Right hindlimb (tissue), 1 donor: ENCODE results near the gene TMEM181.
A peak's percentile ranks its signal among the peaks of the same experiment; 100 is the strongest.
"Not testable (repeated sequence)": the region's sequence is repeated elsewhere in the genome, so short reads cannot be mapped to it uniquely, and the experiment has no call there.

Experiments
- DNase-seq: peaks from one replicate; pipeline ENCODE4 v3.0.0-alpha.2; 2018

TMEM181 gene

DNA sequence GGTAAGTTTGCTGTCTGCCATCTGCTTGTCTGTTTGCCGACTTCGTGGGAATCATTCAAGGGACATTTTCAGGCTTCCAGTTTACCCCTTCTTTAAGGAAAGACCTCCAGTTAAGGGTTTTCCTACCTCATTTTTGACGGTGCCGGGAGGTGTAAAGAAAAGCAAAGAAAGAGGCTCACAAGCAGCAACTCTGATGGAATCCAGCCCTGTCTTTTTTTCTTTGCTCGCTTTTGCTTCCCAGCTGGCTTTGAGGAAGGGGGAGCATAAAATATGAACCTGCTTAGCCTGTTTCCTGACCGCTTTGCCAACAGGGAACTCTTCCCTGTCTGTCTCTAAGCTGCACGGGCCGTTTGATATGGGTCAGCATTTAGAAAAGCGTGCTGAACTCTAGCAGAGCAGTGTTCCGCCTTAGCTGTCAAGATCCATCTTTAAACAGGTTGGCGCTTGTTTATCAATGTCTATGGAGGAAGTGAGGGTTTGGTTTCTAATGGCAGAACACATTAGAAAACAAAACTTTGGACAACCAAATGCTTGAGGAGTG lies 103.8 kb downstream of the TMEM181 start:
- peak; percentile 48 for DNase-seq

- DNase-seq = no peak
Observed at GRCh38 chr6:158665332-158665731, 105.4 kb downstream of the TMEM181 start.

GRCh38 chr6:158666628-158667359 lies 106.9 kb downstream of the TMEM181 start:
- DNase-seq = no peak

- no peak for DNase-seq
Observed at GRCh38 chr6:158667360-158667981, 107.6 kb downstream of the TMEM181 start.

DNA sequence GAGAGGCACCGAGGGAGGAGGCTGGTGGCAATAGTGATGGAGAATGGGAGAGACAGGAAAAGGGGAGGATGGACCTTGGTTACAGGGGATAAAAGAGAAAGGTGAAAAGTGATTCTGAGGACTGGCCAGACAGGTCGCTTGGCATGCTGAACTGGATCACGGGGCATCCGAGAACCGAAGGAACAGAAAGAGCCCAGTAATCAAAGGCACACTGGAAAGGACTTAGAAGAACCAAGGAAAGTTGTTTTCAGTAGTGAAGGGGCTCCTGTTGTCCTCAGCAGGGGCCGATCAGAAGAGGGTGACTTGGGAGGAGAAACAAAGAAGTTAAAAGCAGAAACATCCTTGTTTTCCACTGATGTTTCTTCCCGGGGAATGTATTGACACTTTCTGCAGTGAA lies 108.8 kb downstream of the TMEM181 start:
- no peak for DNase-seq

DNA sequence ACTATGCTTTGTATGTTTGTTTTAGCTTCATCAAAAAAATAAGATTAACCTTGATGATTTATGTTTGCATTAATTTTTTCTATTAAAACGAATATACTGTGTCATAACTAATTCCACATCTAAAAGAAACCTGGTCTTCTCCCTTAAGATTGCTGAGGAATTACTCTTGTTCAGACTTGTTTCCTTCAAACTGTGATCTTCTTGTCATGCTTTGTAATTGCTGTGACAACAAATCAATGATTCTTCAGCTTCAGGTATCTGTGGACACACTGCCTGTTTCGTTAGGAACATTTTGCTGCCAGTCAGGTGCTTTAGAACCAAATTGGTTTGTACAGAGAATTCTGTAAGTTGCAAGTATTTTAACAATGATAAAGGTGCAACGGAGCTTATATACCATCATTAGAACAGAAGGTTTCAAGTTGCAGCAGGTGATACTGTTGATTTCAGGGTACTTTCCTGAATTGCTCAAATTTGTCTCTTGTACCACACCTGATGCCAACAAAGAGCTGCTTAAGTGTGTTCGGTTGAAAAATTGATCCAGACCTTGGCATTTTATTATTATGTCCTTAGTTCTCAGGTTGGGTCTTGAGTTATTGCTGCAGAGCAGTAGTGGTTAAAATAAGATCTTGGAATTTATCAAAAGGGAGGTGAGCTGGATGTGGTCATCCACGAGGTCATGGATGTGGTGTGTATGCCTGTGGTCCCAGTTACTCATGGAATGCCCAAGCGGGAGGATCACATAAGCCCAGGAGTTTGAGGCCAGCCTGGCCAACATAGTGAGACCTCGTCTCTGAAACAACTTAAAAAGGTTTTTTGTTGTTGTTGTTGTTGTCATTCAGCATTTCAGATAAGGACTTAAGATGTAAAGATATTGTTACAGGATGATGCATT lies 109.5 kb downstream of the TMEM181 start:
- DNase-seq = no peak

GRCh38 chr6:158672119-158672518 lies 112.2 kb downstream of the TMEM181 start:
- not testable (repeated sequence) for DNase-seq

DNA sequence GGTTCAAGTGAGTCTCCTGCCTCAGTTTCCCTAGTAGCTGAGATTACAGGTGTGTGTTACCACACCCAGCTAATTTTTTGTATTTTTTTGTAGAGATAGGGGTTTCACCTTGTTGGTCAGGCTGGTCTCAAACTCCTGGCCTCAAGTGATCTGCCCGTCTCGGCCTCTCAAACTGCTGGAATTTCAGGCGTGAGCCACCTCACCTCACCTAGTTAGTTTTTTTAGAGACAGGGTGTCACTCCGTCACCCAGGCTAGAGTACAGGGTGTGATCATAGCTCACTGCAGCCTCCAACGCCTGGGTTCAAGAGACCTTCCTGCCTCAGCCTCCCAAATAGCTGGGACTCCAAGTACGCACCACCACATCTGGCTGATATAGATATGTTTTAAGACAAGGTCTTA lies 112.8 kb downstream of the TMEM181 start:
- DNase-seq = no peak

DNA sequence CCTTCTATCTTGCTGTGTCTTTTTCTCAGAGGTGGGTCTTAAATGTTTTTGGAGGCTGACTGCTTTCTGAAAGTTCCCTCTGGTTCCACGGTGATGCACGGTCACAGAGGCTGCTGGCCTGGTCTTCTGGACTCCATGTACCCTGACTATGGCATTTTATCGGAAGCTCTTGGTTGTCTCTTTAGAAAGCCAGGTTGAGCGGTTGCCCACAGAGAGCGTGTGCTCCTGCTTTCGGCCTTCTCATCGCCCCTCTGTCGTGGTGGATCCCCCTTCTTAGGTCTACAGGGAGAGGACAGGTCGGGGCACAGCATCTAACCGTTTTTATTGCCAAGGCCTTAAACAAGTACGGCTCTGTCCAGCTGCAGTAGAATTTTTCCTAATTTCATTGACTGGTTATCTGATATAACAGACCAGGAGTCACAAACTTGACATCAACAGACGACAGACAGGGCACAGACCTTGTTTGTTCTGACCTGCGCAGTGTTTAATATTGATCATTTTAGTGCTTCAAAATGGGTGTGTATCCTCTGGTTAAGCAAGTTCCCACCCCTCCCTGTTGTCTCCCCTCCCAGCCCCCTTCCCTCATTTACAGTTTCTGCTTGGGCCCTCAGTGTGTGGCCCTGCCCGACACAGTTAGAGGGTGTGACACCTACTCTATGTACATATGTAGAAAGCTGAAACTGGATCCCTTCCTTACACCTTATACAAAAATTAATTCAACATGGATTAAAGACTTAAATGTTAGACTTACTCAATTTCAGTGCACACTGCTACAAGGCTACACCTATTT lies 114.6 kb downstream of the TMEM181 start:
- no peak for DNase-seq

- not testable (repeated sequence) for DNase-seq
Observed at GRCh38 chr6:158677094-158677493, 117.2 kb downstream of the TMEM181 start.

DNA sequence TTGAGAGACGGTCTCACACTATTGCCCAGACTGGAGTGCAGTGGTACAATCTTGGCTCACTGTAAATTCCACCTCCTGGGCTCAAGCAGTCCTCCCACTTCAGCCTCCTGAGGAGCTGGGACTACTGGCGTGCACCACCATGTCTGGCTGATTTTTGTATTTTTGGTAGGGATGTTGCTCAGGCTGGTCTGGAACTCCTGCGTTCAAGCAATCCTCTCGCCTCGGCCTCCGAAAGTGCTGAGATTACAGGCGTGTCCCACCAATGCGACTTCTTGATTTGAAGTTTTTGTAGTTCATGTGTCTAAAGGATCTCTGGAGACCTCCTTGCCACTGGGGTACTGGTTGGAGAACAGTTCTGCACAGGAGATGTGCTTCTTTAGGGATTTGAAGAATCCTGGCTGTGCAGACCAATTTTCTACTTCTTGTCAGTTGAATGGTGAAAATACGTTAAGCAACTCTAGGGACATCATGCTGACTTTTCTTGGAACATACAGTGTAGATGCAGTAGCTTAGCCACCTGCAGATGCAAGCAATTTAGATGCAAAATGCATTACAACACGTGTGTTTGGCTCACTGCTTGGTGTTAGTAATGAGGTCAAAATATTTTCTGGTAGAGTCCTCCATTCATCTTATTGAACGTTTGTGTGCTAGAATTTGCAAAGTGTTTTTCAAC lies 118.2 kb downstream of the TMEM181 start:
- no peak for DNase-seq

DNA sequence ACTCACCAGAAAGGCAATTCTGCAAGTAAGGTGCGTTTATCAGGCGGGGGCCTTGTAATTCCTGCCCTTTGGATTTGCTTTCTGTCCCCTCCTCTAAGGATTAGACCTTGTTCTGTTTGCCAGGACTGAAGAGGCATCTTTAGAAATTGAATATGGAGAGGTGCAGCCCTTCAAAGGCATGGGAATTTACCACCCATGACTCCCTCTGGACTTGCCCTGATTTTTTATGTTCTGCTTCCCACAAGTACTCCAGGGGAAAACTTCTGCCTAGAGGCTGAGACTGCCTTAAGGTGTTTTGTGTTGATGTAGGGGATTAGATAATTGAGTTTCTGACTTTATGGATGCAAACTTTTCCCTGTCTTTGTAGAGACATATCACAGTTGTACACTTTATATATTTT lies 120.1 kb downstream of the TMEM181 start:
- DNase-seq = no peak

GRCh38 chr6:158680481-158680880 lies 120.6 kb downstream of the TMEM181 start:
- DNase-seq = no peak

- no peak for DNase-seq
Observed at GRCh38 chr6:158684311-158684710, 124.4 kb downstream of the TMEM181 start.

GRCh38 chr6:158684745-158685324 lies 124.9 kb downstream of the TMEM181 start:
- no peak for DNase-seq
